CD4-positive, alpha-beta T cell treated with Interferon gamma for 1 hour (primary cell): ENCODE data around the gene PRR35.

Experiments
- DNase-seq: peaks from one replicate; pipeline ENCODE4 v3.0.0-alpha.2; 2020

PRR35 gene

GRCh38 chr16:528111-529011, 31.8 kb upstream of the PRR35 start:
- peak; percentile 37 for DNase-seq

GRCh38 chr16:529012-529575, 31.1 kb upstream of the PRR35 start:
- DNase-seq: no peak

- DNase-seq: no peak
Observed at GRCh38 chr16:530111-530817, 29.9 kb upstream of the PRR35 start.

GRCh38 chr16:531494-532125, 28.6 kb upstream of the PRR35 start:
- no peak for DNase-seq

GRCh38 chr16:533391-534123, 26.6 kb upstream of the PRR35 start:
- no peak for DNase-seq

GRCh38 chr16:534135-534534, 26.1 kb upstream of the PRR35 start:
- DNase-seq: no peak

GRCh38 chr16:534856-535445, 25.2 kb upstream of the PRR35 start:
- DNase-seq: no peak

- no peak for DNase-seq
Observed at GRCh38 chr16:535446-536405, 24.5 kb upstream of the PRR35 start.

- no peak for DNase-seq
Observed at GRCh38 chr16:536746-537145, 23.4 kb upstream of the PRR35 start.

- no peak for DNase-seq
Observed at GRCh38 chr16:537415-538335, 22.5 kb upstream of the PRR35 start.

- no peak for DNase-seq
Observed at GRCh38 chr16:539901-540530, 20.2 kb upstream of the PRR35 start.

- DNase-seq: no peak
Observed at GRCh38 chr16:540645-541340, 19.4 kb upstream of the PRR35 start.

GRCh38 chr16:543301-544164, 16.7 kb upstream of the PRR35 start:
- DNase-seq: no peak

GRCh38 chr16:544517-544916, 15.7 kb upstream of the PRR35 start:
- no peak for DNase-seq

- peak; percentile 59 for DNase-seq
Observed at GRCh38 chr16:546909-547770, 13.1 kb upstream of the PRR35 start.

- DNase-seq: no peak
Observed at GRCh38 chr16:548586-548985, 11.6 kb upstream of the PRR35 start.
